Eye (tissue), 1 donor: ENCODE data around the gene IFT20.

ENCODE experiments used
- DNase-seq: peaks from one replicate; pipeline ENCODE4 v3.0.0-alpha.2; 2015

Gene IFT20

GRCh38 chr17:28334666-28335200 lies 539 bp downstream of the IFT20 start:
- DNase-seq = no peak

DNA sequence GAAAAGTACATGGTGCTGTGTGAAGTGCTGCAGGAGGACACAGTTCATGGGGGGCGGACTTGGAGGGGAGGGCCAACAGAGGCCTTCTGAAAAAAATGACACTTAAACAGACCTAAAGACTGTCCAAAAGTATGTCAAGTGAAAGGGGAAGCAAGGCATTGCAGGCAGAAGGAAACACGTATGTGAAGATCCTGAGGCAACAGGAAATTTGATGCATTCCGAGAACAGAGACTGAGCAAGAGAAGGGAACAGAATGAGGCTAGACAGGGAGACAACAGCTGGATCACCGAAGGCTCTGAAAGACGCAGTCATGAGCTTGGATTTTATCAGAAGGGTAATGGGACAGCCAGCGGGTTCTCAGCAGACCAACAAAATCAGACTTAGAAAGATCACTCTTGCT lies 1.1 kb downstream of the IFT20 start:
- DNase-seq = no peak

DNA sequence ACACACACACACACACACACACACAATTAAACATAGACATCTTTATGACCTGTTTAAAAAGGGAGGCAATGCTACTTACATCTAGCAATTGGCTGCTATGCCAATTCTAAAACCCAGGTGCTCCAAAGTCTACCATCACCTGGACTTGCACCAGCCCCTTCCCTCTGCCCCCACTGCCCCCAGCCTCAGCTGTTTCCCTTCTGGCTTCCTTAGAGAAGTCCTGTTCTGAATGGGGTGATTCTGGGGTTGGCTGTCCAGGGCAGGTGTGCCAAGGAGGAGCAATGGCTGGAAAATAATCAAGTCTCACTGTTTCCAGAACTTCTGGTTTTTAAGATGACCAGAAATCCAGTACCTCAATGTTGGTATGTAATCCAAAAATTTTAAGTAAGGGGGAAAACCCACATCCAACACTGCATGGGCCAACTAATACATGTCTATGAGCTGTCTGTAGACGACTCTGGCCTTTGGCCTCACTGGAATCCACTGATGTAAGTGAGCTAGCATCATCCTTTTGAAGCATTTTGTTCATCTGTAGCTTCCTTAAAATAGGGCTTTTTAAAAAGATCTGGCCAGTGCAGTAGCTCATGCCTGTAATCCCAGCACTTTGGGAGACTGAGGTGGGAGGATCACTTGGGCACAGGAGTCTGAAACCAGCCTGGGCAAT lies 2.1 kb downstream of the IFT20 start:
- no peak for DNase-seq

DNA sequence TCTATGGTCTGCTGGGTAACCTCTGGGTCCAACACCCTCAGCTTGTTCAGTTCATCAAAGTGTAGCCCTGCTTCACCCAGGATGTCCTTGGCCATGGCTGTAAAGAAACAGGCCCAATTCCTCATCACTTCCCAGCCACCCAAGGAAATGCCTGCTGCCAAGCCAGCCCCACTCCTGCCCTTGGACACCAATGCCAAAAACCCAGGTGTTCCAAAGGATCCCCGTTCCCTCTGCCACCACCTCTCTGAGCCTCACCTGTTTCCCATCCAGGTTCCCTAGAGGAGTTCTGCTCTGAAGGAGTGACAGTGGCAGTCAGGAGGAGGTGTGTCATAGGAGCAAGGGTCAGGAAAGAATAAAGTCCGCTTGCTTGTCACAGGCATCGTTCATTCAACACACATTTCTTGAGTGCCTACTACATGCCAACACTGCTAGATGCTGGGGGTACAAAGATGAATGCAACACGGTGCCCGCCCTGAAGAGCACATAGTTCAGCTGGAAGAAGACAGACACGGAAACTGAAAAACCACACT lies 3.3 kb downstream of the IFT20 start:
- no peak for DNase-seq

- DNase-seq = no peak
Measured at GRCh38 chr17:28330671-28331070, 4.6 kb downstream of the IFT20 start.

DNA sequence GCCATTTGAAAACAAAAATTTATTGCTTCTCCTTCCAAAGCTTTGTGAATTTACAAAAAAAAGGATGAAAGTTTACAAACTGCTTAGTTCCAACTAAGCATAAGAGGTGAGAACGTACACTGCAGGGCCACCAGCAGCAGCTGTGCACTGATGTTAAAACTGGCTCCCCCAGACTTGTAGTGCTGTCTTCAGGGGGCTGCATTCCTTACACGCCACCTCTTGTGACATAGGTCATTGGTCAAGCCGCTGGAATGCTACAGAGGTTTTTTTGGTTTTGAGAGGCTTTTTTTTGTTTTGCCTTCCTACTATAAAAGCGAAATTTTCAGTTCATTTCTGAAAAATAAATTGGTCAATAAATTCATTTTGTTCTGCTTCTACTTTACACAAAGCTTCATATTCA lies 6.9 kb downstream of the IFT20 start:
- no peak for DNase-seq

DNA sequence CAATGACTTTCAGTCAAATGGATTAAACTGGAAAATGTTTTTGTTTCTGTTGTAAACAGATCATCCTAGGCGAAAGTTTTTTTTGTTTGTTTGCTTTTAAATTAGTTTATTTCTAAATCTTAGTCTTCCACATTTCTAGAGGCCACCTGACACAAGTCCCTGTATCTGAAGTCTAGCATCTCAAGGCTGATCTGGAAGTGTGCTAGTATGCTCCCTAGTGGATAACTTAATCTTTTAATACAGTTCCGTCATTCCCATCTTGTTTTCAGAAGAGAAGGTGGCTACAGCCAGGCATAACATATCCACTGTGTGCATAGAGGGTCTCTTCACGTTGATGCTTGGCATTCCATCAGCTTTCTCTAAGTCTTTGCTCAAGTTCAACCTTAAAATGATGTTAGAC lies 7.6 kb downstream of the IFT20 start:
- no peak for DNase-seq

DNA sequence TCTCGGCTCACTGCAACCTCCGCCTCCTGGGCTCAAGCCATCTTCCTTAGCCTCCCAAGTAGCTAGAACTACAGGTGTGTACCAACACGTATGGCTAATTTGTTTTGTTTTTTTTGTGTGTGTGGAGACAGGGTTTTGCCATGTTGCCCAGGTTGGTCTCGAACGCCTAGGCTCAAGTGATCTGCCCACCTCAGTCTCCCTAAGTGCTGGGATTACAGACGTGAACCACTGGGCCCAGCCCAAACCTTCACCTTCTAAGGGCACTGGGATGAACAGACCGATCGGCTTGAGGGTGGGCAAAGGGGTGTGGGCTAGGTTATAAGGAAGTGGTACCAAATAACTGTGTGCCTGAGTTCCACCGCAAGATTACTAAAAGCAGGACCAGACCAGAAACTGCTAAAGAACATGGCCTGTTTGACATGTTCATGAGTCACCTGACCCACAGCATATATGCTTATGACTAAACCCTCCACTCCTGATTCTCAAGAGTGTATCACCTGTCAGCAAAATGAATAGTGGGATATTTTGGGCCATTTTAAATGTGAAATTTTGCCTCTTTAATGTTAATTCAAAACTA lies 8.2 kb downstream of the IFT20 start:
- DNase-seq = no peak

DNA sequence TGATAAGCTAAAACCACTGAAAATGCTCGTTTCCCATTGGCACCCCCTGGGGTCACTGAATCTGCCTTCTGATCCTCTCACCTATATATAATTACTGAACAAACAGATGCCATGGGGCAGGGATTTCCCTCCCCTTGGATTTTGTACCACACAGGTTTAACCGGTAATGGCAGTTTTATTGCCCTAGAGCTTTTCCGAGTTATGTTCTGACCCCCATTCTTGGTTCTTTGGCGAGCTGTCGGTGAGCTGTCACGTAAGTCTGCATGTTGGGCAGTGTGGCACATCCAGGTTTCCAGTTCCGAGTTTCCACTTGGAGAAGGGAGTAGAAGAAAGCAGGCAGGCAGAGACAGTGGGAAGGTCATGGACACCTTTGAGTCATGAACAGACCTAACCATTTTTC lies 9.2 kb downstream of the IFT20 start:
- DNase-seq = no peak

DNA sequence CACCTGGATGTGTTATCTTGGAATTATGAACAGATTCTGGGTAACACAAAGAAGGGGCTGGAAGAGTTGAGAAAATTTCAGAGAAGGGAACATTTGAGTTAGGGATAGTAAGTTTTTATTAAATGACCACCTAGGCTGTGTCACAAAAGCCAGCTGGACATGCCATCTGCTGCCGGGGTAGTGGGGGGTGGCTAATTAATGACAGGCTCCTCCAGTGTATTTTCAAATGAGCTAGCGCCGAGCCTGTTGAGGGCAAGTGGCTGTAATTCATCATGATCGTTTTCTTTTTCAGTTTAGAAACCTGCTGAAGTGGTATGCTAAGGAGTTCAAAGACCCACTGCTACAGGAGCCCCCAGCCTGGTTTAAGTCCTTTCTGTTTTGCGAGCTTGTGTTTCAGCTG lies 10.1 kb downstream of the IFT20 start:
- peak; percentile 53 for DNase-seq

- no peak for DNase-seq
Measured at GRCh38 chr17:28324781-28325180, 10.5 kb downstream of the IFT20 start.

GRCh38 chr17:28324267-28324745 lies 11.0 kb downstream of the IFT20 start:
- DNase-seq = no peak

DNA sequence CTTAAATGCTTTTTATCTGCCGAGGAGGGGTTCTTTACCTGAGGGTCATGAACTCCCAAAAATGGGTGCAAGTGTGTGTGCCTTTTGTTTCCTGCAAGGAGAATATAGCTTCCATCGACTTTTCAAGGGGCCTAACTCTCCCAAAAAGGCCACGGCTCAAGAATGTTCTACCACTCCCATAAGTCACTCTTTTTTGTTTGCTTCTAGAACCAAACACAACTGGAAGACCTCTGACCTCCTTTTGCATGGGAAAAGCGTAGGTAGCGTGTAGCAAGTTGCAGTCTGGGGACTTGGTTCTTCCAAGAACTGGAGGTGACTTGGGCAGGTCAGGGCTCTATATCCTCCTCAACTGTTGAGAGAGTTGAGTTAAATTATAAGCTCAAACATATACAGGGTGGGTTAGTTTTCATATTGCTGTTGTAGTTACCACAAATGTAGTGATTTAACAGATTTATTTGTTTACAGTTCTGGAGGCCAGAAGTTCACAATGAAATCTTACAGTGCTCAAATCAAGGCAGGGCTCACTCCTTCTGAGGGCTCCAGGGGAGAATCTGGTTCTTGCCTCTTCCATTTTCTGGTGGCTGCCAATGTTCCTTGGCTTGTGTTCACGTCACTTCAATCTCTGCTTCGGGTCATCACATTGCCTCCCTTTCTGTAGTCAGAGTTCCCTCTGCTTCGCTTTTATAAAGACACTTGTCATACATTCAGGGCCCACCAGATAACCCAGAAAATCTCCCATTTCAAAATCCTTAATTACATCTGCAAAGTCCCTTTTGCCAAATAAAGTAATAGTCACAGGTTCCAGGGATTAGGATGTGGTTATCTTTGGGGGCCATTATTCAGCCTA lies 14.8 kb downstream of the IFT20 start:
- no peak for DNase-seq

GRCh38 chr17:28319598-28319935 lies 15.7 kb downstream of the IFT20 start:
- DNase-seq = no peak

DNA sequence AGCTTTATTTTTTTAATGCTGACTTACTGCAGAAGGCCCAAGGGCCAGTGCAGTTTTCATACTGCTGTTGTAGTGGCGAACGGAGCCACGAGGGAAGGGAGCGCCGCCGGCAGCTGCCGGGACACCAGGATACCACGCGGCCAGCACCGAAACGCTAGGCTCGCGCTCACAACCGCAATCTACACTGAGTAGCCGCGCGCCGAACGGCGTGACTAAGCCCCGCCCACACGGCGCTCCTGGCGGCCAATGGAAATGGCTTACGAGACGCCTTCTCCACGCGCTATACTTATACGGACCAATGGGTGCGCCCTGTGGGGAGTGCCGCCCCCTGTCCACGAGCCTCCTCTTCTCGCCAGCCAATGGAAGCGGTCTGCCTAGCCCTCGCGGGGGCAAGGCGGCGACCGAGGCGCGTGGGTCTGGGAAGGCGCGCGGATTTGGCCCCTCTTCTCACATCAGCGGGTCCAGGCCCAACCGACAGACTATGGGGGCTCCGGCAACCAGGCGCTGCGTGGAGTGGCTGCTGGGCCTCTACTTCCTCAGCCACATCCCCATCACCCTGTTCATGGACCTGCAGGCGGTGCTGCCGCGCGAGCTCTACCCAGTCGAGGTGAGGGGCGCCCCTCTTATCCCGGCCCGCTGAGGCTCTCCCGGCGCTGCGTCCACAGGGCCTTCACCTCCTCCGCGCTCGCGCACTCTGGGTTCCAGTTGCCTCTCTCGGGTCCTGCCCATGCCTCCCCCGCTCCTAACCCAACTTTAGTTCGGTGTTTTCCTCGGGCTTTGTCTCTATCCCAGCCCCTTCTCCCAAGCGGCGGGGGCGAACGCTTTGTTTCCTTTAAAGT lies 16.3 kb downstream of the IFT20 start, which contains the start of gene TMEM97:
TSS of gene TMEM97 (plus strand) at position 442 of the 839 bp plus-strand sequence. CDS start at position 482, 40 bp downstream.
- peak; percentile 98 for DNase-seq

- peak; percentile 75 for DNase-seq
Measured at GRCh38 chr17:28317966-28318758, 17.1 kb downstream of the IFT20 start.

DNA sequence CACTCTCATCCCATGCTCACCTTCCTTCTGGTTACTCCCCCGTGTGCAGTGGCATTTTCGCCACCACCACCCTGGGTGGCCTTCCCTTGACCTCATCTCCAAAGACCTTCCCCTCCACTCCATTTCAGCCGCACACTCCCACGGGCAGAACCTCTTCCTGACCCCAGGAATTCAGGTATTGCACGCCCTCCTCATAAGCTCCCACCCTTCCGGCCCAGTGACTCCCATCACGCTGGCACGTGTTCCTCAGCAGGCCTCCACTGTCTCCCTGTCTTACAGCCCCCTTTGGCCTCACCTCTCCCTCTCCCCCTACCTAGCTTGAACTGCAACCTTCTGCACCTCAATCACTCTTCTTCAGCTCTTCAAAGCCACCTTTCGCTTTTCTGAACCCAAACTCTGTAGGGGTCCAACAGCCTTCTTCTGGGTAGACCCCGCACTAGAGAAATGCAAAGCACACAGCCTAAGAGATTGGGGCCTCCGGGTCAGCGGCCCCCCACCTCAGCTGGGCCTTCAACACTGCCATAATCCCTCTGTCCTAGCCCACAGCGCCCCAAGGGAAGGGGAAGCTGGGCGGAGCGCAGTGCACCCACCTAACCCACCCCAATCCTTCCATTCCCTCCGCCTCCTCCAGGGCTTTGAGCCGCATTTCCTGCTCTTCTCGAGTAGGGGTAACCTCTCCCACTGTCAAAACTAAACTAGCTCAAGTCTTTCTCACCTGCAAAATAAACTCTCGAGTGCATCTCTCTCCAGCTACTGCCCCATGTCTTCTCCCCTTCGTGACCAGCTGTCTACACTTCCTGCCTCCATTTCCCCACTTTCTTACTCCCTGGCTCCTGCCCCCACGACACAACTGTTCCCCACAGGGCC lies 17.9 kb downstream of the IFT20 start:
- DNase-seq = no peak

DNA sequence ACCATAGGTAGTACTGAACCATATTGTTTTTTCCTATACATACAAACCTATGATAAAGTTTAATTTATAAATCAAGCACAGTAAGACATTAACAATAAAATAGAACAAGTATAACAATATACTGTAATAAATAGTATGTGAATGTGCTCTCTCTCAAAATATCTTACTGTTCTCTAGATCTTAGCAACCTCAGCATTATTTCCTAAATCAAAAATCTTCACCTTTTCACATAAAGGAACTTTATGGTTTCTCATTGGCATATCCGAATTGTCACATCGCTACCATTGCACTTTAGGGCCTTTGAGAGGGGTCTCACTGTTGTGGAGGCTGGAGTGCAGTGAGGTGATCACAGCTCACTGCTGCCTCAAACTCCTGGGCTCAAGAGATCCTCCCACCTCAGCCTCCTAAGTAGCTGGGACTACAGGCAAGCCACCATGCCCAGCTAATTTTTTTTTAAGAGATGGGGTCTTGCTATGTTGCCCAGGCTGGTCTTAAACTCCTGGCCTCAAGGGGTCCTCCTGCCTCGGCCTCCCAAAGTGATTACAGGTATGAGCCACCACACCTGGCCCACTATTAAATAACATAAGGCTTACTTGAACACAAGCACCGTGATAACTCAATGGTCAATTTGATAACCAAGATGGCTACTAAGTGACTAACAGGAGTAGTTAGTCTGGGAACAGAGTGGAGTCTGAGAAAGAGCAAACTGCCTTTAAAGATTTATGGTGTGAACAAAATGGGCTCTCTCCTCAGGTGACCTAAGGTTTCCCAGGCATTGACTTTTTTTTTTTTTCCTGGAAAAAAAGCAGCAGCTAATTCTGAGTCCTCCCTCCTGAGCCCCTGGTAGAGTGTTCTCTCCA lies 19.2 kb downstream of the IFT20 start:
- no peak for DNase-seq

- no peak for DNase-seq
Measured at GRCh38 chr17:28313841-28314240, 21.4 kb downstream of the IFT20 start.
